HEK293T (cell line): ENCODE data around the gene CCL21.

Source experiments
- BHLHE40 ChIP-seq: fragments of 450-650 bp; IDR thresholded peaks from 2 replicates; pipeline ENCODE4 v1.6.1; 2016; ENCODE audit warnings: mild to moderate bottlenecking, moderate library complexity, borderline replicate concordance
- FOXA1 ChIP-seq: fragments of 450-650 bp; IDR thresholded peaks from 2 replicates; pipeline ENCODE4 v1.6.1; 2016; ENCODE audit warnings: mild to moderate bottlenecking
- FOXM1 ChIP-seq: fragments of 450-650 bp; IDR thresholded peaks from 2 replicates; pipeline ENCODE4 v1.6.1; 2017; ENCODE audit warnings: mild to moderate bottlenecking, borderline replicate concordance

- TF ChIP-seq FOXM1, result no peak
- no peak for TF ChIP-seq FOXA1
- no peak for TF ChIP-seq BHLHE40
Measured at GRCh38 chr9:34689512-34689911, 20.4 kb downstream of the CCL21 start.
